K562 (cell line): Measurements from ENCODE around the gene ALG14. TPM values are rescaled to one million over a fixed set of nuclear protein-coding genes. Genes with fewer than 3 reads are reported as not detected.

Experiments used
- ARID4B ChIP-seq: sonication (generic); formaldehyde crosslinking; IDR thresholded peaks from 2 replicates; pipeline ENCODE4 v1.8.0; 2022; ENCODE audit warnings: mild to moderate bottlenecking, missing genetic modification reagents
- ATF1 ChIP-seq, 2 experiments: fragments of 450-650 bp in 1 of 2; IDR thresholded peaks; 2 replicates each; pipeline ENCODE4 v1.6.1; 2016; ENCODE audit warnings: missing compliant biosample characterization in 1 of 2, missing genetic modification characterization in 1 of 2
- CHD2 ChIP-seq: IDR thresholded peaks from 2 replicates; pipeline ENCODE4 v1.6.1; 2011; ENCODE audit warnings: low read depth, low read length
- EZH2 ChIP-seq: IDR thresholded peaks from 2 replicates; pipeline ENCODE4 v1.6.1; 2012; ENCODE audit warnings: low read depth, mild to moderate bottlenecking, inconsistent platforms, low read length, borderline replicate concordance
- JUND ChIP-seq, 2 experiments: IDR thresholded peaks; 2 replicates in 1 of 2; 3 replicates in 1 of 2; pipeline ENCODE4 v1.6.1; 2011; ENCODE audit warnings: borderline replicate concordance in 2 of 2, low read depth in 2 of 2, low read length in 2 of 2, improper control_type of control experiment in 1 of 2, missing biosample characterization in 1 of 2, missing genetic modification characterization in 1 of 2, missing genetic modification reagents in 1 of 2
- MTA2 ChIP-seq: fragments of 450-650 bp; IDR thresholded peaks from 2 replicates; pipeline ENCODE4 v1.6.1; 2016; ENCODE audit warnings: low read depth
- PKNOX1 ChIP-seq: fragments of 450-650 bp; IDR thresholded peaks from 2 replicates; pipeline ENCODE4 v1.6.1; 2016
- POLR2AphosphoS2 ChIP-seq: IDR thresholded peaks from 2 replicates; pipeline ENCODE4 v1.6.1; 2012; ENCODE audit warnings: low read length, improper control_type of control experiment
- POLR3A ChIP-seq: IDR thresholded peaks from 2 replicates; pipeline ENCODE4 v1.6.1; 2011; ENCODE audit warnings: borderline replicate concordance, mild to moderate bottlenecking, moderate library complexity; ENCODE audit not compliant: insufficient read length, insufficient read depth; ENCODE audit errors: extremely low read depth
- ZBTB2 ChIP-seq: fragments of 450-650 bp; IDR thresholded peaks from 2 replicates; pipeline ENCODE4 v1.6.1; 2016; ENCODE audit warnings: antibody characterized with exemption
- ZFP36 ChIP-seq: fragments of 150-350 bp; IDR thresholded peaks from 2 replicates; pipeline ENCODE4 v1.6.1; 2018; ENCODE audit warnings: low read length, low read depth; ENCODE audit not compliant: partially characterized antibody
- ZNF277 ChIP-seq: fragments of 250-450 bp; sonication (Bioruptor Pico); IDR thresholded peaks from 2 replicates; pipeline ENCODE4 v1.8.0; 2022; ENCODE audit warnings: inconsistent platforms, mild to moderate bottlenecking, moderate library complexity, borderline replicate concordance
- ZNF282 ChIP-seq: sonication (generic); formaldehyde crosslinking; IDR thresholded peaks from 2 replicates; pipeline ENCODE4 v1.8.1; 2023; ENCODE audit warnings: missing genetic modification reagents
- ZNF780A ChIP-seq: fragments of 250-450 bp; sonication (Bioruptor Pico); IDR thresholded peaks from 2 replicates; pipeline ENCODE4 v1.5.0; 2021; ENCODE audit warnings: mild to moderate bottlenecking
- ZSCAN29 ChIP-seq: fragments of 450-650 bp; IDR thresholded peaks from 2 replicates; pipeline ENCODE4 v1.6.1; 2017
- ZSCAN32 ChIP-seq: fragments of 450-650 bp; formaldehyde crosslinking; IDR thresholded peaks from 2 replicates; pipeline ENCODE4 v1.4.0; 2020; ENCODE audit warnings: mild to moderate bottlenecking, moderate library complexity
- polyA plus RNA-seq, 8 experiments: library from polyadenylated mRNA; depleted of rRNA in 4 of 8; stranded (reverse) in 5 of 8; unstranded in 3 of 8; fragments of >200 nt; fragmentation: Nextera tagmentation in 2 of 8; fragmentation: Illumina TruSeq in 1 of 8; extraction: Ambion mirVana in 2 of 8; extraction: Trizol in 1 of 8; gene quantifications; 2 replicates each; pipeline versions ENCODE4 v1.2.1 to v1.2.3, GENCODE V29; 2011 to 2014; ENCODE audit warnings: inconsistent platforms in 1 of 8, missing spikeins in 1 of 8
- total RNA-seq, 7 experiments: library from RNA; depleted of rRNA in 6 of 7; stranded (reverse); fragments of >200 nt in 6 of 7; fragmentation: Illumina TruSeq in 2 of 7; extraction: Trizol in 2 of 7; gene quantifications; 2 replicates each; pipeline versions ENCODE4 v1.2.1 to v1.2.3, GENCODE V29; 2011 to 2021; ENCODE audit warnings: low replicate concordance in 1 of 7

ALG14 gene
- total and polyA plus RNA-seq, 9 of the 15 experiments (the other 6 are each of a cell fraction or from before 2014, with no cell fraction given), result 2.8 to 16.2 (median 4.9) TPM

- no peak for TF ChIP-seq ZNF277 (CRISPR knock-in tag)
- TF ChIP-seq PKNOX1, result peak; percentile 54; the same call in 1 of the 2 replicates
- no peak for TF ChIP-seq POLR3A
- TF ChIP-seq CHD2, result no peak
- TF ChIP-seq ZSCAN29, result no peak
- 0 out of 2 replicates have a peak, but pooled peaks have one; percentile 5 for TF ChIP-seq MTA2
- no peak for TF ChIP-seq ZFP36
- TF ChIP-seq ZNF780A (CRISPR knock-in tag), result no peak
- no peak for TF ChIP-seq ZNF282 (CRISPR knock-in tag)
- TF ChIP-seq JUND (IDR thresholded peaks at IDR 0.05; ENCODE audit: borderline replicate concordance, low read depth, low read length), result peak; percentile 63; the same call in 1 of the 2 replicates
- TF ChIP-seq JUND (tag; IDR thresholded peaks at IDR 0.05; ENCODE audit: borderline replicate concordance, low read depth, low read length), result peak; percentile 79; the same call in 2 of the 3 replicates
- no peak for TF ChIP-seq ATF1 (CRISPR knock-in tag; IDR thresholded peaks at IDR 0.05)
- peak; percentile 54 for TF ChIP-seq ATF1 (tag; IDR thresholded peaks at IDR 0.05)
- no peak for TF ChIP-seq ZSCAN32 (CRISPR knock-in tag)
- TF ChIP-seq POLR2AphosphoS2, result no peak
- peak; percentile 52; the same call in 1 of the 2 replicates for TF ChIP-seq ZBTB2
- TF ChIP-seq ARID4B, result no peak
- no peak for TF ChIP-seq EZH2
Observed at GRCh38 chr1:95084317-95085176, 11.8 kb upstream of the ALG14 start (continued).
